CD14-positive monocyte (primary cell): ENCODE results near the gene DSCAML1. TPM values are rescaled to one million over a fixed set of nuclear protein-coding genes. Genes with fewer than 3 reads are reported as not detected.

Experiments
- DNase-seq, 3 donors: peaks; one replicate each; pipeline ENCODE4 v3.0.0-alpha.2; 2011 to 2022
- H2AFZ ChIP-seq: 2 replicates; pipeline ENCODE4 v1.6.0; 2012; ENCODE audit warnings: mild to moderate bottlenecking, low read depth, low read length, inconsistent platforms; ENCODE audit not compliant: insufficient read depth, poor library complexity, severe bottlenecking
- H3K27ac ChIP-seq, 2 donors: 1 replicate in 1 of 2; 2 replicates in 1 of 2; pipeline ENCODE4 v1.5.1; 2012 to 2013; ENCODE audit warnings: low read length in 2 of 2, control low read depth in 1 of 2, inconsistent platforms in 1 of 2, low read depth in 1 of 2, mild to moderate bottlenecking in 1 of 2
- H3K27me3 ChIP-seq, 2 donors: one replicate each; pipeline versions ENCODE4 v1.6.0 to v1.6.1; 2011 to 2013; ENCODE audit warnings: low read length in 2 of 2; ENCODE audit not compliant: control insufficient read depth in 2 of 2, insufficient read depth in 2 of 2
- H3K36me3 ChIP-seq, 2 donors: replicated peaks in 1 of 2; 1 replicate in 1 of 2; 2 replicates in 1 of 2; pipeline versions ENCODE4 v1.5.1 to v1.6.1; 2012 to 2013; ENCODE audit warnings: low read length in 2 of 2, control low read depth in 1 of 2, inconsistent platforms in 1 of 2, mild to moderate bottlenecking in 1 of 2; ENCODE audit not compliant: insufficient read depth in 2 of 2, control insufficient read depth in 1 of 2
- H3K4me1 ChIP-seq, 2 donors: 1 replicate in 1 of 2; 2 replicates in 1 of 2; pipeline versions ENCODE4 v1.5.1 to v1.6.1; 2012 to 2013; ENCODE audit warnings: low read length in 2 of 2, control low read depth in 1 of 2, inconsistent platforms in 1 of 2, mild to moderate bottlenecking in 1 of 2, moderate library complexity in 1 of 2; ENCODE audit not compliant: insufficient read depth in 2 of 2, control insufficient read depth in 1 of 2
- H3K4me2 ChIP-seq: replicated peaks from 2 replicates; pipeline ENCODE3; 2012; ENCODE audit warnings: low read length, moderate library complexity, mild to moderate bottlenecking; ENCODE audit not compliant: poor library complexity, severe bottlenecking; ENCODE audit errors: extremely low read depth
- H3K4me3 ChIP-seq, 3 experiments: fragments of 200-600 bp in 1 of 3; sonication (generic) in 1 of 3; replicated peaks in 1 of 3; 1 replicate in 2 of 3; 2 replicates in 1 of 3; pipeline ENCODE4 v1.5.1; 2011 to 2013; ENCODE audit warnings: low read length in 3 of 3, mild to moderate bottlenecking in 3 of 3, control low read depth in 2 of 3, low read depth in 2 of 3, inconsistent platforms in 1 of 3, moderate library complexity in 1 of 3
- H3K79me2 ChIP-seq: 2 replicates; pipeline ENCODE4 v1.6.0; 2012; ENCODE audit warnings: mild to moderate bottlenecking, control low read depth, inconsistent platforms, low read length, moderate library complexity; ENCODE audit not compliant: insufficient read depth
- H3K9ac ChIP-seq: 2 replicates; pipeline ENCODE4 v1.6.0; 2017; ENCODE audit warnings: low read length, mild to moderate bottlenecking; ENCODE audit not compliant: insufficient read depth, poor library complexity, severe bottlenecking
- H3K9me3 ChIP-seq, 2 donors: replicated peaks in 1 of 2; 1 replicate in 1 of 2; 2 replicates in 1 of 2; pipeline versions ENCODE4 v1.5.1 to v1.6.1; 2012 to 2013; ENCODE audit warnings: low read length in 2 of 2, control low read depth in 1 of 2; ENCODE audit not compliant: control insufficient read depth in 1 of 2, insufficient read depth in 1 of 2
- H4K20me1 ChIP-seq: 2 replicates; pipeline ENCODE4 v1.6.0; 2012; ENCODE audit warnings: mild to moderate bottlenecking, low read length, control low read depth, moderate library complexity; ENCODE audit not compliant: insufficient read depth
- H3K27ac Mint-ChIP-seq, 7 donors: one replicate each; pipeline ENCODE4 v1.8.0; 2020; ENCODE audit warnings: mild to moderate bottlenecking in 7 of 7, mixed read lengths in 7 of 7, moderate library complexity in 6 of 7, inconsistent platforms in 2 of 7
- H3K27me3 Mint-ChIP-seq, 3 donors: one replicate each; pipeline ENCODE4 v1.8.0; 2021 to 2022; ENCODE audit warnings: low read depth in 3 of 3, mild to moderate bottlenecking in 3 of 3, mixed read lengths in 3 of 3, moderate library complexity in 3 of 3, inconsistent platforms in 1 of 3
- H3K36me3 Mint-ChIP-seq, 2 donors: one replicate each; pipeline ENCODE4 v1.8.0; 2020; ENCODE audit warnings: mixed read lengths in 2 of 2, inconsistent platforms in 1 of 2, mild to moderate bottlenecking in 1 of 2
- H3K4me1 Mint-ChIP-seq: one replicate; pipeline ENCODE4 v1.8.0; 2020; ENCODE audit warnings: mild to moderate bottlenecking, mixed read lengths
- H3K4me3 Mint-ChIP-seq, 2 donors: one replicate each; pipeline ENCODE4 v1.8.0; 2020; ENCODE audit warnings: mild to moderate bottlenecking in 2 of 2, mixed read lengths in 2 of 2, moderate library complexity in 1 of 2
- H3K9me3 Mint-ChIP-seq, 7 donors: one replicate each; pipeline ENCODE4 v1.8.0; 2020 to 2022; ENCODE audit warnings: mixed read lengths in 7 of 7, mild to moderate bottlenecking in 6 of 7, moderate library complexity in 6 of 7, inconsistent platforms in 2 of 7
- CTCF ChIP-seq: fragments of 200-600 bp; IDR thresholded peaks from one replicate; pipeline ENCODE4 v1.8.0; 2022; ENCODE audit warnings: antibody characterized with exemption, mild to moderate bottlenecking
- WGBS: methylation state at CpG from one replicate; pipeline ENCODE4 v1.1.5; 2013; ENCODE audit warnings: missing lambda C conversion rate; ENCODE audit not compliant: insufficient coverage; 5-methylcytosine and 5-hydroxymethylcytosine counted together
- intact Hi-C, 2 donors: fragments of 100-400 bp; cut with micrococcal nuclease; formaldehyde crosslinking; loops; one replicate each; pipeline versions ENCODE4 v1.15.0 to v1.15.1; 2023
- polyA plus RNA-seq, 3 donors: library from polyadenylated mRNA; depleted of rRNA in 1 of 3; unstranded in 2 of 3; stranded (reverse) in 1 of 3; fragments of 300-500 nt in 2 of 3; fragments of >200 nt in 1 of 3; fragmentation: Illumina TruSeq in 2 of 3; gene quantifications; 1 replicate in 2 of 3; 2 replicates in 1 of 3; pipeline ENCODE4 v1.2.3, GENCODE V29; 2012 to 2021

DSCAML1 gene
- polyA plus RNA-seq, 3 donors, result not detected

GRCh38 chr11:117754030-117754429, 43.0 kb downstream of the DSCAML1 start:
- Histone ChIP-seq H2AFZ (no peak overlapping the region), H3K9ac (no peak overlapping the region), H3K4me1 (no peaks in the 10 kb centered on the region), H3K36me3 (no peaks in the 10 kb centered on the region), H3K79me2 (no peaks in the 10 kb centered on the region), H3K27ac (no peak overlapping the region), H4K20me1 (no peaks in the 10 kb centered on the region), H3K4me3 (no peak overlapping the region), H3K4me2 (no peak overlapping the region), H3K27me3 (no peaks in the 10 kb centered on the region), H3K9me3 (no peaks in the 10 kb centered on the region)
- DNase-seq, result no peak
- no peaks in the 10 kb centered on the region for H3K4me1 Mint-ChIP-seq
- peaks cover 6 to 12% (median 10%) of the 10 kb centered on the region in 3 donors for H3K27me3 Mint-ChIP-seq
- H3K9me3 Mint-ChIP-seq, result no peaks in the 10 kb centered on the region
- no peak overlapping the region for H3K4me3 Mint-ChIP-seq
- TF ChIP-seq CTCF, result no peak
- no peak overlapping the region for H3K27ac Mint-ChIP-seq
- 100% methylated on average over 2 of the region's 4 CpGs for WGBS
- no peaks in the 10 kb centered on the region for H3K36me3 Mint-ChIP-seq
- intact Hi-C loops, result no loop called here

DNA sequence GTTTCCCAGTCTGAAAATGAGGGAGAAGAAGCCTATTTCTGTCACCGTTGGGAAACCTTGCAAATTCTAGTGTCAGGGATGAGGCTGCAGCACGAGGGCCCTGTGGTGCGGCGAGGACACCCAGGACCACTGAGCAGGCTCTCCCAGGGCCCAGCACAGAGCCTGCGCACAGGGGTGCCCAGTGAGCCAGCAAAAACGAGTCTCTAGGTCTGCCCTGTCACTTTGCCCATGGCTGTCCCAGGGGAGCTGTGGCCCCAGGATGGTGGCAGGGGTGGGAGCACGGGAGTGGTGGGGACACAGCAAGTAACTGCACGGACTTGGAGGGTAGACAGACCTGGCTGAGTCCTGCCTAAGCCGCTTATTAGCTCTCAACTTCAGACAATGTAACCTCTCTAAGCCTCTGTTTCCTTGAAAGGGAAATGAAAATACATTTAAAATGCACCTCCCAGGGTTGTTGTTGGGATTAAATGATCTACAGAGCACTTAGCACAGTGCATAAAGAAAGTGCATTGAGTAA, 44.2 kb downstream of the DSCAML1 start:
- Histone ChIP-seq H4K20me1 (no peaks in the 10 kb centered on the region), H3K4me2 (no peak overlapping the region), H3K9ac (no peak overlapping the region), H3K36me3 (no peaks in the 10 kb centered on the region), H3K27me3 (no peaks in the 10 kb centered on the region), H3K4me1 (no peaks in the 10 kb centered on the region), H3K79me2 (no peaks in the 10 kb centered on the region), H3K9me3 (no peaks in the 10 kb centered on the region), H3K27ac (no peak overlapping the region), H2AFZ (no peak overlapping the region), H3K4me3 (no peak overlapping the region)
- Mint-ChIP-seq H3K4me1 (no peaks in the 10 kb centered on the region), H3K27me3 (peaks cover 3 to 13% (median 10%) of the 10 kb centered on the region in 3 donors), H3K27ac (no peak overlapping the region), H3K4me3 (no peak overlapping the region), H3K9me3 (no peaks in the 10 kb centered on the region), H3K36me3 (no peaks in the 10 kb centered on the region)
- no peak for TF ChIP-seq CTCF
- intact Hi-C loops, result no loop called here
- DNase-seq, result no peak
- WGBS, result 90% methylated on average over 8 of the region's 9 CpGs
